H1 (cell line): ENCODE results near the gene RABEP2. TPM values are rescaled to one million over a fixed set of nuclear protein-coding genes. Genes with fewer than 3 reads are reported as not detected.

Experiments
- CTCF ChIA-PET: fragments of 300-600 bp; sonication (Branson Sonifier 250); formaldehyde crosslinking; loops from one replicate; lab custom pipeline; 2021; ENCODE audit not compliant: partially characterized antibody; lab: Charles Lee
- POLR2A ChIA-PET: fragments of 300-600 bp; sonication (Branson Sonifier 250); formaldehyde crosslinking; loops from one replicate; lab custom pipeline; 2021; ENCODE audit warnings: inconsistent platforms; ENCODE audit not compliant: partially characterized antibody; lab: Charles Lee
- DNase-seq, 2 experiments: peaks; one replicate each; pipeline versions ENCODE4 v3.0.0 to v3.0.0-alpha.2; 2010 to 2022; ENCODE audit warnings: low spot score in 2 of 2, low read depth in 1 of 2, mixed read lengths in 1 of 2
- FAIRE-seq: peaks from 2 replicates; lab custom pipeline; 2011; peaks lifted over from hg19 to GRCh38; lab: Jason Lieb, UNC
- H2AFZ ChIP-seq: 2 replicates; pipeline ENCODE4 v1.8.1; 2012; ENCODE audit warnings: low read length, inconsistent platforms
- H2AK5ac ChIP-seq: 2 replicates; pipeline ENCODE4 v1.6.1; 2013; ENCODE audit warnings: low read depth, low read length
- H2BK120ac ChIP-seq: replicated peaks from 2 replicates; pipeline ENCODE3; 2013; ENCODE audit warnings: low read depth, low read length, inconsistent platforms
- H2BK12ac ChIP-seq: 2 replicates; pipeline ENCODE4 v1.6.1; 2013; ENCODE audit warnings: low read depth, low read length
- H2BK15ac ChIP-seq: 2 replicates; pipeline ENCODE4 v1.6.1; 2013; ENCODE audit warnings: low read length
- H2BK20ac ChIP-seq: 2 replicates; pipeline ENCODE4 v1.6.1; 2013; ENCODE audit warnings: low read length
- H2BK5ac ChIP-seq: 2 replicates; pipeline ENCODE4 v1.6.1; 2013; ENCODE audit warnings: low read depth, low read length
- H3K14ac ChIP-seq: 2 replicates; pipeline ENCODE4 v1.6.1; 2013; ENCODE audit warnings: inconsistent platforms; ENCODE audit not compliant: insufficient read length
- H3K18ac ChIP-seq: 2 replicates; pipeline ENCODE4 v1.6.1; 2013; ENCODE audit warnings: low read length; ENCODE audit errors: extremely low read depth
- H3K23ac ChIP-seq: 2 replicates; pipeline ENCODE4 v1.6.1; 2013; ENCODE audit warnings: inconsistent platforms; ENCODE audit not compliant: insufficient read length
- H3K23me2 ChIP-seq: 2 replicates; pipeline ENCODE4 v1.6.1; 2013; ENCODE audit warnings: low read depth, low read length
- H3K27ac ChIP-seq: 2 replicates; pipeline ENCODE4 v1.6.1; 2011; ENCODE audit warnings: low read depth, low read length, inconsistent platforms
- H3K27me3 ChIP-seq, 4 experiments: replicated peaks in 1 of 4; 1 replicate in 1 of 4; 2 replicates in 3 of 4; pipeline versions ENCODE4 v1.6.1 to v1.8.1; 2011 to 2013; ENCODE audit warnings: low read length in 3 of 4, mild to moderate bottlenecking in 3 of 4, inconsistent platforms in 2 of 4, mixed read lengths in 2 of 4, moderate library complexity in 1 of 4; ENCODE audit not compliant: control insufficient read depth in 3 of 4, insufficient read depth in 3 of 4; ENCODE audit errors: extremely low read depth in 1 of 4
- H3K36me3 ChIP-seq, 4 experiments: 2 replicates each; pipeline versions ENCODE4 v1.6.1 to v1.8.1; 2011 to 2013; ENCODE audit warnings: mild to moderate bottlenecking in 4 of 4, low read length in 3 of 4, moderate library complexity in 2 of 4, control low read depth in 1 of 4, inconsistent platforms in 1 of 4; ENCODE audit not compliant: insufficient read depth in 4 of 4, control insufficient read depth in 2 of 4
- H3K4ac ChIP-seq: replicated peaks from 2 replicates; pipeline ENCODE3; 2013; ENCODE audit warnings: low read length, low read depth, mixed read lengths, inconsistent platforms; ENCODE audit not compliant: insufficient read length
- H3K4me1 ChIP-seq, 4 experiments: replicated peaks in 1 of 4; 1 replicate in 1 of 4; 2 replicates in 3 of 4; pipeline versions ENCODE4 v1.6.1 to v1.8.1; 2011 to 2013; ENCODE audit warnings: low read length in 3 of 4, inconsistent platforms in 2 of 4, mixed read lengths in 1 of 4; ENCODE audit not compliant: insufficient read depth in 4 of 4, control insufficient read depth in 3 of 4
- H3K4me2 ChIP-seq, 2 experiments: 2 replicates each; pipeline versions ENCODE4 v1.6.1 to v1.8.1; 2011 to 2013; ENCODE audit warnings: low read depth in 2 of 2, low read length in 2 of 2, control low read depth in 1 of 2, inconsistent platforms in 1 of 2, mild to moderate bottlenecking in 1 of 2; ENCODE audit not compliant: insufficient read depth in 1 of 2
- H3K4me3 ChIP-seq, 4 experiments: fragments of 200-600, 300-600 bp in 1 of 4; sonication (generic), shearing (Covaris generic), sonication (Bioruptor Twin) in 1 of 4; 2 replicates each; pipeline versions ENCODE4 v1.5.1 to v1.8.1; 2011 to 2016; ENCODE audit warnings: low read length in 4 of 4, low read depth in 3 of 4, control low read depth in 2 of 4, inconsistent platforms in 2 of 4, mild to moderate bottlenecking in 2 of 4, mixed read lengths in 1 of 4, moderate library complexity in 1 of 4; ENCODE audit not compliant: insufficient read depth in 2 of 4; ENCODE audit errors: extremely low read depth in 1 of 4
- H3K56ac ChIP-seq: replicated peaks from 2 replicates; pipeline ENCODE3; 2013; ENCODE audit warnings: low read depth, mild to moderate bottlenecking, mixed read lengths, low read length, inconsistent platforms; ENCODE audit not compliant: insufficient read length
- H3K79me1 ChIP-seq: 2 replicates; pipeline ENCODE4 v1.6.1; 2013; ENCODE audit warnings: low read depth, low read length, control low read depth
- H3K79me2 ChIP-seq, 2 experiments: 2 replicates each; pipeline versions ENCODE4 v1.6.1 to v1.8.1; 2012 to 2013; ENCODE audit warnings: low read length in 2 of 2, mild to moderate bottlenecking in 2 of 2, inconsistent platforms in 1 of 2; ENCODE audit not compliant: insufficient read depth in 2 of 2, control insufficient read depth in 1 of 2
- H3K9ac ChIP-seq, 4 experiments: replicated peaks in 1 of 4; 1 replicate in 1 of 4; 2 replicates in 3 of 4; pipeline versions ENCODE4 v1.6.1 to v1.8.1; 2011 to 2013; ENCODE audit warnings: low read depth in 3 of 4, low read length in 3 of 4, control low read depth in 2 of 4, mild to moderate bottlenecking in 2 of 4, moderate library complexity in 2 of 4, inconsistent platforms in 1 of 4; ENCODE audit errors: extremely low read depth in 1 of 4
- H3K9me3 ChIP-seq, 2 experiments: 2 replicates each; pipeline versions ENCODE4 v1.6.1 to v1.8.1; 2012 to 2013; ENCODE audit warnings: mild to moderate bottlenecking in 2 of 2, moderate library complexity in 2 of 2, control low read depth in 1 of 2, inconsistent platforms in 1 of 2, low read depth in 1 of 2, low read length in 1 of 2, mixed read lengths in 1 of 2; ENCODE audit not compliant: insufficient read depth in 2 of 2
- H4K20me1 ChIP-seq, 2 experiments: replicated peaks in 1 of 2; 2 replicates each; pipeline versions ENCODE3 to v1.8.1; 2011 to 2013; ENCODE audit warnings: inconsistent platforms in 2 of 2, low read length in 2 of 2, mild to moderate bottlenecking in 1 of 2; ENCODE audit not compliant: insufficient read depth in 2 of 2, control insufficient read depth in 1 of 2
- H4K5ac ChIP-seq: 2 replicates; pipeline ENCODE4 v1.6.1; 2013; ENCODE audit warnings: low read length, low read depth, mixed read lengths, inconsistent platforms; ENCODE audit not compliant: insufficient read length
- H4K8ac ChIP-seq: 2 replicates; pipeline ENCODE4 v1.8.0; 2013; ENCODE audit warnings: mild to moderate bottlenecking, moderate library complexity, low read length, inconsistent platforms; ENCODE audit not compliant: insufficient read depth; ENCODE audit errors: extremely low read depth
- H4K91ac ChIP-seq: replicated peaks from 2 replicates; pipeline ENCODE3; 2013; ENCODE audit warnings: low read length, mixed read lengths, inconsistent platforms; ENCODE audit not compliant: insufficient read length
- ATF3 ChIP-seq: IDR thresholded peaks from 2 replicates; pipeline ENCODE4 v1.6.1; 2011; ENCODE audit warnings: low read depth, mild to moderate bottlenecking, low read length; ENCODE audit not compliant: insufficient read depth
- PHF8 ChIP-seq: fragments of 200-600 bp; sonication (generic); conservative IDR thresholded peaks from 2 replicates; pipeline ENCODE4 v1.7.1; 2012; ENCODE audit warnings: low read depth, mild to moderate bottlenecking, inconsistent platforms, low read length, moderate library complexity
- SAP30 ChIP-seq: fragments of 300-600 bp; sonication (generic); IDR thresholded peaks from 2 replicates; pipeline ENCODE4 v1.7.1; 2012; ENCODE audit warnings: low read length, moderate library complexity, mild to moderate bottlenecking, inconsistent platforms; ENCODE audit not compliant: insufficient read depth, insufficient replicate concordance
- SUZ12 ChIP-seq: fragments of 200-600 bp; sonication (generic); IDR thresholded peaks from 2 replicates; pipeline ENCODE4 v1.6.1; 2012; ENCODE audit warnings: mild to moderate bottlenecking, inconsistent platforms, low read length, moderate library complexity, mixed read lengths
- TBP ChIP-seq: IDR thresholded peaks from 2 replicates; pipeline ENCODE4 v1.6.1; 2011; ENCODE audit warnings: low read depth, low read length, improper control_type of control experiment
- TCF12 ChIP-seq: IDR thresholded peaks from 2 replicates; pipeline ENCODE4 v1.6.1; 2011; ENCODE audit warnings: low read depth, mild to moderate bottlenecking, low read length
- WGBS, 2 experiments: shearing (Covaris generic) in 1 of 2; methylation state at CpG; one replicate each; pipeline versions ENCODE4 v1.1.6 to v1.1.7; 2013 to 2015; ENCODE audit warnings: low lambda C conversion rate in 2 of 2, mixed read lengths in 2 of 2, inconsistent platforms in 1 of 2, low coverage in 1 of 2, missing lambda C conversion rate in 1 of 2; ENCODE audit not compliant: insufficient replicate concordance in 2 of 2, insufficient coverage in 1 of 2, insufficient read length in 1 of 2; ENCODE audit errors: extremely low coverage in 1 of 2, missing lambda C conversion rate in 1 of 2; 5-methylcytosine and 5-hydroxymethylcytosine counted together
- polyA plus RNA-seq, 7 experiments: library from polyadenylated mRNA; depleted of rRNA in 3 of 7; stranded (reverse) in 5 of 7; unstranded in 2 of 7; fragments of >200 nt in 5 of 7; fragments of 200-250 nt in 2 of 7; gene quantifications; 1 replicate in 5 of 7; 2 replicates in 1 of 7; 4 replicates in 1 of 7; pipeline versions ENCODE4 v1.2.1 to v1.2.3, GENCODE V29; 2011 to 2013; ENCODE audit warnings: missing spikeins in 2 of 7, mixed read lengths in 2 of 7
- total RNA-seq: library from RNA; stranded (reverse); fragmentation: NEBNext Ultra II Directional; extraction: Animal tissue kit (Norgen Biotek cat#: 25700); gene quantifications from 2 replicates; pipeline ENCODE4 v1.2.1, GENCODE V29; 2021

Gene RABEP2
- total and polyA plus RNA-seq, 2 of the 8 experiments (the other 6 are each of a cell fraction or from before 2014, with no cell fraction given) = 10.4 to 14.9 TPM

DNA sequence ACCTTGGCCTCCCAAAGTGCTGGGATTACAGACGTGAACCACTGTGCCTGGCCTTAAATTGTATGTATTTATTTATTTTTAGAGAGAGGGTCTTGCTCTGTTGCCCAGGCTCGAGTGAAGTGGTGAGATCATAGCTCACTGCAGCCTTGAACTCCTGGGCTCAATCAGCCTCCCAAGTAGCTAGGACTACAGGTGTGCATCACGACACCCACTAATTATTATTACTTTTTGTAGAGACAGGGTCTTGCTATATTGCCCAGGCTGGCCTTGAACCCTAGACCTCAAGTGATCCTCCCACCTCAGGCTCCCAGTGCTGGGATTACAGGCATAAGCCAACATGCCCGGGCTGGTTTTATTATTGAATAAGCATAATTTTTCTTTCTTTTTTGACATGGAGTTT, 21.6 kb upstream of the RABEP2 start:
- Histone ChIP-seq H3K27me3 (no peaks in the 10 kb centered on the region), H3K23ac (no peak overlapping the region), H2BK15ac (no peak overlapping the region), H2BK20ac (no peak overlapping the region), H2BK5ac (no peak overlapping the region), H4K5ac (no peak overlapping the region), H4K20me1 (peaks cover 0 to under 1% of the 10 kb centered on the region in 2 experiments), H2BK12ac (no peak overlapping the region), H3K79me1 (no peaks in the 10 kb centered on the region), H3K4me2 (no peak overlapping the region; a peak in 1 of 4 replicates), H3K36me3 (no peaks in the 10 kb centered on the region), H4K91ac (no peak overlapping the region), H4K8ac (no peak overlapping the region), H3K18ac (no peak overlapping the region), H3K23me2 (peaks cover 5% of the 10 kb centered on the region), H3K9ac (no peak overlapping the region), H3K4ac (no peak overlapping the region), H3K4me3 (no peak overlapping the region)
- ChIA-PET CTCF (interaction anchor here (0.6 to 1.9 kb wide), 5 partner anchors 18 to 100 kb away, joined by 3 to 7 read pairs (median 5); partner anchors contain the start of gene TUFM), POLR2A (interaction anchor here (1.1 to 2.3 kb wide), 4 partner anchors 10 to 85 kb away, joined by 5 to 9 read pairs (median 6); partner anchors contain the start of gene SPNS1)
- FAIRE-seq (no peak), DNase-seq (no peak)
- WGBS, 2 experiments = 90% methylated on average over 4 of the region's 4 CpGs; no CpG with 5 or more reads in 1 of the 2 experiments
- TF ChIP-seq TCF12 (no peak), ATF3 (no peak), TBP (no peak), SUZ12 (no peak), SAP30 (no peak), PHF8 (no peak)
- TF ChIP-seq, all 59 proteins: peak for 0
- Histone ChIP-seq H3K79me2 (peaks cover under 1 to 5% of the 10 kb centered on the region in 2 experiments; a peak in 3 of 4 replicates), H2AFZ (no peak overlapping the region), H3K4me1 (peaks cover 0 to 7% (median 1%) of the 10 kb centered on the region in 4 experiments; a peak in 3 of 7 replicates), H2BK120ac (no peak overlapping the region), H3K9me3 (no peaks in the 10 kb centered on the region), H3K14ac (no peak overlapping the region), H3K56ac (no peak overlapping the region), H3K27ac (no peak overlapping the region), H2AK5ac (no peak overlapping the region)
